ENCODE measurements around the gene NDUFS1.
"Not testable (repeated sequence)": the region's sequence is repeated elsewhere in the genome, so short reads cannot be mapped to it uniquely, and the experiment has no call there.

The NDUFS1 gene

GRCh38 chr2:206159346-206160124 lies at the start of gene NDUFS1, which contains the start of gene EEF1B2:
Gene NDUFS1 (minus strand): TSS chr2:206159444. CDS start chr2:206153678, 5,766 bp downstream.
Gene EEF1B2 (plus strand): TSS chr2:206159895. CDS start chr2:206159980, 85 bp downstream.
- DNase-seq (ENCODE audit: low read depth): peak; percentile 99

- DNase-seq (ENCODE audit: low read depth): no peak
Measured at GRCh38 chr2:206208900-206209299, 49.7 kb upstream of the NDUFS1 start.

GRCh38 chr2:206207316-206207715 lies 48.1 kb upstream of the NDUFS1 start:
- not testable (repeated sequence) for DNase-seq (ENCODE audit: low read depth)

- DNase-seq (ENCODE audit: low read depth): no peak
Measured at GRCh38 chr2:206204710-206205109, 45.5 kb upstream of the NDUFS1 start.

GRCh38 chr2:206203331-206203730 lies 44.1 kb upstream of the NDUFS1 start:
- no peak for DNase-seq (ENCODE audit: low read depth)

GRCh38 chr2:206202446-206202845 lies 43.2 kb upstream of the NDUFS1 start:
- no peak for DNase-seq (ENCODE audit: low read depth)

GRCh38 chr2:206201075-206201848 lies 42.0 kb upstream of the NDUFS1 start:
- no peak for DNase-seq (ENCODE audit: low read depth)

- DNase-seq (ENCODE audit: low read depth): peak; percentile 20
Measured at GRCh38 chr2:206198677-206199076, 39.4 kb upstream of the NDUFS1 start.

GRCh38 chr2:206193671-206194357 lies 34.6 kb upstream of the NDUFS1 start:
- no peak for DNase-seq (ENCODE audit: low read depth)

- DNase-seq (ENCODE audit: low read depth): no peak
Measured at GRCh38 chr2:206192157-206192556, 32.9 kb upstream of the NDUFS1 start.

- no peak for DNase-seq (ENCODE audit: low read depth)
Measured at GRCh38 chr2:206190689-206191088, 31.4 kb upstream of the NDUFS1 start.

GRCh38 chr2:206190111-206190510 lies 30.9 kb upstream of the NDUFS1 start:
- DNase-seq (ENCODE audit: low read depth): no peak

GRCh38 chr2:206189691-206190090 lies 30.4 kb upstream of the NDUFS1 start:
- DNase-seq (ENCODE audit: low read depth): no peak

- peak; percentile 26 for DNase-seq (ENCODE audit: low read depth)
Measured at GRCh38 chr2:206181526-206181925, 22.3 kb upstream of the NDUFS1 start.

- DNase-seq (ENCODE audit: low read depth): no peak
Measured at GRCh38 chr2:206176901-206177300, 17.7 kb upstream of the NDUFS1 start.

- DNase-seq (ENCODE audit: low read depth): no peak
Measured at GRCh38 chr2:206176121-206176520, 16.9 kb upstream of the NDUFS1 start.

- no peak for DNase-seq (ENCODE audit: low read depth)
Measured at GRCh38 chr2:206173147-206173546, 13.9 kb upstream of the NDUFS1 start.

- not testable (repeated sequence) for DNase-seq (ENCODE audit: low read depth)
Measured at GRCh38 chr2:206171624-206172397, 12.6 kb upstream of the NDUFS1 start.

- not testable (repeated sequence) for DNase-seq (ENCODE audit: low read depth)
Measured at GRCh38 chr2:206168230-206168629, 9.0 kb upstream of the NDUFS1 start.

GRCh38 chr2:206164261-206164862 lies 5.1 kb upstream of the NDUFS1 start:
- peak; percentile 66 for DNase-seq (ENCODE audit: low read depth)

GRCh38 chr2:206163251-206163880 lies 4.1 kb upstream of the NDUFS1 start:
- DNase-seq (ENCODE audit: low read depth): peak; percentile 31
